ENCODE results near the gene SEL1L3.
"Not testable (repeated sequence)": the region's sequence is repeated elsewhere in the genome, so short reads cannot be mapped to it uniquely, and the experiment has no call there.

SEL1L3 gene

DNA sequence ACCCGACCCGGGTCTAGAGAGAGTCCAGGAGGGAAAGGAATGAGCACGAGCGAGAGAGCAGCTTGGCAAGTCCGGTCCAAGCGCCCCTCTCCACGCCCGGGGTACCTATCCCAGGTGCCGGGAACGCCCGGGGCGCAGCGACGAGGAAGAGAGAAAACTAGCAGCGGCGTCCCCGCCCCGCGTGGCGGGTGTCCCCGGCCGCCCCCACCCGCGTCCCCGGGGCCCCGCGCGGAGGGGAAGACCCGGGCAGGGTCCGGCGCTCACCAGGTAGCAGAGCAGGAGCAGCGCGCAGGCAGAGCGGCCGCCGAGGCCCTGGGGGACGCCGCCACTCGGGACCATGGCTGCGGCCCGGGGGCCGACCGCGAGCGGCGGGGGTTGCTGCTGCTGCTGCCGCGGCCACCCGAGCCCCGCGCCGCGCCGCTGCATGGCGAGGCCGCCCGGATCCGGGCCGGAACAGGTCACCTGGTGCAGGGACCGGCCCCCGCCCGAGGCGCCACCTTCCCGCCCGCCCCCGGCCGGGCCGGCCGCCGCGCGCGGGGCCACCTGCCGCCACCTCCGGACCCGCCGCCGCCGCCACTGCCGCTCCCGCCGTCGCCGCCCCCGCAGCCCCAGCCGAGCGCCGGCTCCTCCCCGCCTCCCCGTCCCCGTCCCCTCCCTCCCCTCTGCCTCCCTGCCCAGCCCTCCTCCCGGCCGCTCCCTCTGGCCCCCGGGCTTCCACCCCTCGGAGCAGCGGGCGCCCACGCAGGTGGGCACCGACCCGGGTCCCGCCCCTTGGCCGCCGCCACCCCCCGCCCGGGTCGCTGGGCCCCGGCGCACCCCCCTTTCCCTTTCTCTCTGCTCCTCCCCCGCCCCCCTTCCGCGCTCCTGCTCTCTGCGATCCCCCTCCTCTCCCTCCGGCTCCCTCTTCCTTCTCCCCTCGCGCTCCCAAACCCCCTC, at the start of gene SEL1L3:
SEL1L3 (minus strand) TSS at position 578 of the 936 bp plus-strand sequence; CDS start at position 426, 152 bp downstream.
- DNase-seq = peak; percentile 56 to 62

DNA sequence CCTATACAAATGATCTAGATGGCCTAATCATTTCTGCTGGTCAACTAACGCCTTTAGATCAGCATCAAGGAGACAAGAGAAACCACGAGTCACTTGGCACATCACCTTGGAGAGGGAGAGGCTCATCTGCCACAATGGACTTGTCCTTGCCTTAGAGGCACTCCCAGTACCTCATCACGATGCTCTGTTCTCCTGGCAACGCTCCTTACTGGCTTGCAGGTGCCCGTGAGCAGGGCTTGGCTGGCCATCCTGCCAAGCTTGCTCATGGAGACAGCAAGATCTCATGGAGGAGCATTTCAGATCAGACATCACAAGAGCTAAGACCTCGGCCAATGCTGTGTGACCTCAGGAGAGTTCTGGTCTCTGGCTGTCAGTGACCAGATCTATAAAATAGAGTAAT, 48.6 kb upstream of the SEL1L3 start:
- DNase-seq = no peak

DNA sequence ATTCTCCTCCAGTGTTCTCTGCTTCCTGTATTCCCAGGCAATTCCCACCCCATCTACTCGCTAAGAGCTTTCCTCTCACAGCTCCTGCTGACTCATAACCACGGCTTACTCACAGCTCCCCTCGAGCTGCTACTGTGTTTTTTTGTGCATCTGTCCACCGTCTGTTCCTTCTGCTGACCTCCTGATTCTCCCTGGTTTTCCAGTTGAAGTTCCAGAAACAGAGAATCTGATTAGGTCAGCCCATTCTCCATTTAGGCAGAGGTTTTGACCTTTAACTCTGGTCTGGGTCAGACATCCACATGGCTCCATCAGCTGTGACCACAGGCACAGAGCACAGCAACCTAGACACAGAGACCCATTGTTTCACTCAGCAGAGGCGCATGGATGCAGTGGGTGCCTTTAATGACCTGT, 45.7 kb upstream of the SEL1L3 start:
- no peak for DNase-seq

DNA sequence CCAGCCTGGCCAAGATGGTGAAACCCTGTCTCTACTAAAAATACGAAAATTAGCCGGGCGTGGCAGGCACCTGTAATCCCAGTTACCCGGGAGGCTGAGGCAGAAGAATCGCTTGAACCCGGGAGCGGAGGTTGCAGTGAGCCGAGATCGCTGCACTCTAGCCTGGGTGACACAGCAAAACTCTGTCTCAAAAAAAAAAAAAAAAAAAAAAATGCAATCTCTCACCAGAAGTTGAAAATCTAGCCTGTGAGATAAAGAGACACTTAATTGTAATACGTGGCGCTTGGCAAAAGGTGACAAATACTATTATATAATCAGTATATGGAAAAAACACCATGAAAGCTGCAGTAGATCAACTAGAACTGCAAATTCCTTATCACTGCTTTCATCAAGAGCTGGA, 43.3 kb upstream of the SEL1L3 start:
- DNase-seq = not testable (repeated sequence)

DNA sequence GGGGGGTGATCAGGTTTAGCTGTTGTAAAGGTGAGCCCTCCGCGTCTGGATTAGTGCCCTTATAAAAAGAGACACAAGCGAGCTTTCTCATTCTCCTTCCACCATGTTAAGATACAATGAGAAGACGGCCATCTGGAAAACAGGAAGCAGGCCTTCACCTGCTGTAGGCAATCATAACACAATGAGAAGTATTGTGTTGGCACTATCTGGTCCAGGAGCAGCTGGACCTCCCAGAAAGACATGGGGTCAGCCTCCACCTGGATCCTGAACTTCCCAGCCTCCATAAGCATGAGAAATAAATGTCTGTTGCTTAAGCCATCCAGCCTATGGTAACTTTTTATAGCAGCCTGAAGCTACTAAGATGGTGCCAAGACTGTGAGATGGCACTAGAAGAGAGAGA, 42.6 kb upstream of the SEL1L3 start:
- DNase-seq = no peak

DNA sequence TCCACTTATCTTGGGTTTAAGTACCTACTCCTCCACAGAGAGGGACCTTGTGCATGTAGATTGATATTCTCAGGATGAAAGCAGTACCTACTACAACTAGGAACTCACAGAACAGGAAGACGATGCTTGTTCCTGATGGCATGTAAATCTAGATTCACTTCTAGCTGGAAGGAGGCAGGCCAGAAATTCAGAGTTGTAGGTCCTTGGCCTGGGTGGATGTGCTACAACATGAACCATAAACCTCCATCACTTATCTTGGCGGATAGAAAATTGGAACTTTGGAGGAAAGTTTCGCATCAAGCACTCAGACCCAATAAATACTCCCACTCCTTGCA, 41.9 kb upstream of the SEL1L3 start:
- no peak for DNase-seq

DNA sequence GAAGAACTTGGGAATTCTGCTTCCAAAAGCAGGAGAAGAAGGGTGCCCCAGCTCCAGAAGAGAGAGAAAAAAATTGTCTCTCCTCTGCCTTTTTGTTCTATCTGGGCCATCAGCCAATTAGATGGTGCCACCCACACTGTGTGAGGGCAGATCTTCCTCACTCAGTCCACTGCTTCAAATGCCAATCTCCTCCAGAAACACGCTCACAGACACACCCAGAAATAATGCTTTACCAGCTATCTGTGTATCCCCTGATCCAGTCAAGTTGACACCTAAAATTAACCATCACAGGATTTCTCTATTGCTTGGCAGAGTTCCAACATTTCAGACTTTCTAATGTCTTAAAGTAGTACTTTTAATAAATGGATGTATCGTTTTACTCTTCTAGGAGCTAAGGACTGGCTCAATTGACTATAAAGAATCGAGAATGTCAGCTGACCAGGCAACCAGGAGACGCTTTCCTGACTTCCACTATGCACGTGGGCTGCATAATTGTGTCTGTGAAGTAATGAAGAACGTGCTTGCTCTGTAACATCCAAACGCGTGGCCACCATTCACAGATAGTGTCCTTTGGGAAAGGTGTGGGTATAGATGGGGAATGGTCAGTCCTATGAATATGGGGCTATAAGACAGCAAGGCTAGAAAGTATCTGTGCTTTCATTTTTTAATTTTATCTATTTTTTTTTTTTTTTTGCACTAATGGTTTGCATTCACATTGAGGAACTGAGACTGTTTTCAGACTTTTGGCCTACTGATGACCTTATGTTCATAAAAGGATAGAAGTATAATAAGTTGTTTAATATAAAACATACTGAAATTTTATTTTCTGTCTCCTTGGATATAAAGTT, 41.3 kb upstream of the SEL1L3 start:
- no peak for DNase-seq

DNA sequence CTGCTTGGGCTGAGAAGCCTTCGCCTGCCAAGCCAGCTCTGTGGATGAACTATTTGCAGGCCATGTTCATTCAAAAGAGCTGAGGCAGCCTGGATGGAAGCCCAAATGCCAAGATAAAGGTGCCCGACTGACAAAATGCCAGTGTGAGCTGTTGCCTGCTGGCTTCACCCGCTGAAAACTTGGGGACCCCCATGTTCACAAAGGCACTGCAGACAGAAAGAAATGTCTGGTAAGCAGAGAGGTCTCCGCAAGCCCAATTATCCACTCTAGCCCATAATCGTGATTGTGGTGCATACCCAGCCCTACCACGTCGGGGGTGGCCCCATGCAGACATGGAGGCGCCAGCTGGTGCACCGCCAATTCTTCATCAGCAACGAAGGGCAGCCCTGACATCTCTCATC, 38.2 kb upstream of the SEL1L3 start:
- no peak for DNase-seq

DNA sequence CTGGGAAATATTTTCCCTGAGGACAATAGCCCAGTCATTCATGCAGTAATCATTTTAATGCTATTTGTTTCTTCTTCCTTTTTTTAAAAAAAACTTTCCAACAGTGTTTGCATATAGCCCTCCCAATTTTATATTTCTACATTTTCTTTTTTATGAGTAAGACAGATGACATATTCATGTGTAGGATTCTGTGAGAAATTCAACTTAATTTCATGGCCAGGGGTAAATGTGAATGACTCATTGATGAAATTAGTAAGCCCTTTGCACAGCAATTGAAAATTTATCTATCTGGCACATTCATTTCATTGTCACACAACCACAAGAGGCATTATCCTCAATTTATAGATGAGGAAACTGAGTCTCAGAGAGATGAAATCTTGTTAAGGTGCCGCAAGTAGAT, 37.5 kb upstream of the SEL1L3 start:
- no peak for DNase-seq

DNA sequence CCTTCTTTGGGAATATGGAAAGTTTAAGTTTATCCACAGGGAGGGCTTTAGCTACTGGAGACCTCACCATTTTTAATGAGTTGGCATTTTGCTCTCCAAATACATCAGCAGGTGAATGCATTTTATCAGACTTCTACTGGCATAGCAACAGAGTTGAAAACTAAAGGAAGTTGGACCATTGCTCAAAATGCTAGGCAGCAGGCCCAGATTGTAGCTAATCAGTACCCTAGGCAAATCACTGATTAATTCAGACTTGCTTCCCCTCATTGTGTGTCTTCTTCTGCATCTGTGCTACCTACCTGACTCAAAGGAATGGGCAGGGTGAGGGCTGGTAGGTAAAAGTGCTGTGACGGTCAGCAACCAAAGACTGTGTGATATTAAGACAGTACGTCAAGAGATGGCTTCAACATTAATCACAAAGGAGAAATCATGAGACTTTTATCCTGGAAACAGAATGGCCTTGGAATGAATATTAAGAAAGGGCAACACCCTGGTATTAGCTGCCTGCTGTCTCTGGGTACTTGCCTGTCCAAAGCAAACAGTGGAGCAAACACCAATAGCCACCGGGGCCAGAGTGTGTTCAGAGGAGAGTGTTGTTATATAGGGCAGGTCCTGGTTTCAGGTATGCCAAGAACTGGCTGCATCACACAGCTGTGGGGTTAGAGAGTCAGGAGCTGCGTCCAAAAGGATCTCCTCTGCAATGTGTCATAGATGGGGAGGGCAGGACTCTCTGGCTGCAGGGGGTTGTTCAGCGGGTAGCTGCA, 34.2 kb upstream of the SEL1L3 start:
- no peak for DNase-seq

DNA sequence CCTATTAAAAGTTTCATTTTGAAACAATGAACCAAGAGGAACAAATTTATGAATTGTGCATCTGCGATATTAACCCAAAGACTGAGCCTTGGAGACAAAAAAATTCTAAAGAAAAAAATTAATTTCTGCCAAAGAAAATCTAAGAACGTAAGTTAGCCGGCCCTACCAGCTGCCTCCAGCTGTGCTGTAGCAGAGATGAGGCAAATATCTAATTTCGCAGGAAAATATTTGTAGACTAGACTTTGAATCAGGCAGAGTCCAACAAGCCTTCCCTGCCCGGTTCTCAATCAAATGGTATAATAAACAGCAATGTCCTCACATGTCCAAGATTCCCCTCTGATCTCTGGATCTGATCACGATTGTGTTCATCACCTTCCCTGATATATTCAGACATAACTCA, 30.0 kb upstream of the SEL1L3 start:
- DNase-seq = no peak

DNA sequence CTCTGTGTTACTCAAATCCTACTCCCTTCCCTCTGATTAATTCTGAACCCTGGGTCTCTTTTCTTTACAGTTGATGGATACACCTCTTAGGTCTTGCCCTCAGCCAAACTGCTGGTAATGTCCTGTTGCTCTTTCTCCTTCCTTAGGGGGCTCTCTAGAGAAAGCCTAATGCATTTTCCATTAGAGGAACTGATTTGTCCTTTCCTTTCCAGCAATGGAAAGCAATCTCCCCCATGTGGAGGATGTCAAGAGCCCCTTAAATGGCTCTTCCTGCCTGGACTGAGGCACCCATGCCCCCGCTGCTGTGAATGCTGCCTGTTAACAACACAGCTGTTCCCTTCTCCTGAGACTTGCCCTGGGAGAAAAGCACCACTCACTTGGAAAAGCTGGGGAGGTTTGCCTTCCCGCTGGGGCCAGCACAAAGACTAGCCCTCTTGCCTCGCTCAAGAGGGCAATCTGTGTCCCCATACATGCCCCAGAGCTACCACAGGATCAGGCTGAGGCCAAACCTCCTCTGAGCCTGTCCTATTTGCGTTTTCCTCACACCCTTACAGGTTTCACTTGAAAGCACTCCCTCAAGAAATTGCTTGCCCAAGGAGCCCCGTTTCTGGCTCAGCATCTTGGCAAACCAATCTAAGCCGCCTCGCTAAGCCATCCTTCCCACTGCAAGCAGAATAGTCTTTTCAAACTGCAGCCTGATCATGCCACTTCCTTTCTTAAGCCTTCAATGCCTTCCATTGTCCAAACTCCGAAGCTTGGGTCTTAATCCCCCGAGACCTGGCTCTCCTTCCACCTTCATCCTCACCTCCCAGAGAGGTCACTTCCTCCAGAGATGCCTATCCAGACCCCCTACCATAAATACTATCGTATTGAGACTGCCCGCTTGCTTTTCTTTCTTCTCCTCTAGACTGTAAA, 28.0 kb upstream of the SEL1L3 start:
- no peak for DNase-seq

DNA sequence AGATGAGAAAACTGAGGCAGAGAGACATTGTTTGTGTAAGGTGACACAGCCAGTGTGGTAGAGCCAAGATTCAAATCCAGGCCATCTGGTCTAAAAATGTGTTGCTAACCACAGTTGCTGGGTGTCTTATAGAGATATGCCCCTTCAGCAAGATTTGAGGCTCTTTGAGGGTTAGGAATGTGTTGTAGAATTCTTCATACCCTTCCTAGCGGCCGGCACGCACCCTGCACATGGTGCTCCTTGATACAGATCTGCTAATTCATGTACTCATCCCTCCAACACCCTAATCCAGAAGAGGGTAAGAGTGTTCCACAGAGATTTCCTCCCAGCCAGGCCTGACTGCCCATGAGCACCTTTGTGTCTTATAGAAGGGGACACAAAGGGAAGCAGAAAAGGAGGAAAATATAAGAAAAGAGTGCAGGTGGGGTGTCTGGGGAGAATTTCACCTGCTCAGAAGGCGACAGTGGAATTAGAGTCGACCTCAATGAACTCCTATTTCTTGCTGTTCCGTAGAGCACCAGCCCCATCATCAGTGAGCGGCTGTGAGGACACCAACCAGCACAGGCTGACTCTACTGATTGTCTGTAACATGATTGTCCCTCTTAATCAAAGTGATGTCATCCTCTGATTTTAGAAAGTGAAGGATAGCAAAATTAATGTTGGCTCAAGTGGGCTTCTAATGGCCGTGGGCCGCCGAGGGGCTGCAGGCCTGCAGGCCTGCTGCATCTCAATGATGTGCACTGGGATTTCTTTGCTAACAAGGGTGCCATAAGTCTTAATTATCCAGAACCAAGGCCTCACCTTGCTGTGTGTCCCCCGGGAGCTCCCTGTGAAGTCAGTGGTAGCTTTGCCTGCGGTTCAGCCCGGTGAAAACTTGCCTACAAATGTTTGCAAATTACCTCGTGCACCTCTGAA, 27.1 kb upstream of the SEL1L3 start:
- no peak for DNase-seq

DNA sequence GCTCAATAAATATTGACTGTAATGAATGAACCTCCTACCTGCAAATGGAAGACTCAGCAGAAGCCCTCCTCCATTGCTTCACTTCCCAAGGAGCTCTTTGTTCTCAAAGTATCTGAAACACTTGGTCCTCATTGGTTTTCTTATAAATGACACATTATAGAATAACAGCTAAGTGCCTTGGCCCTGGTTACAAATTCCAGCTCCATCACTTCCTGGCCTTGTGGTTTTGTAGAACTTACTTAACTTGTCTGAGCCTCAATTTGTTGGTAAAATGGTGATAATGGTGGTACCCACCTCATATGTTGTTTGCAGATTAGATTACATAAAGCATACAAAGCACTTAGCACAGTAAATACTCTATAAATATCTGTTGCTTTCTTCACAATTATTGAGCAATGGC, 26.0 kb upstream of the SEL1L3 start:
- DNase-seq = no peak

DNA sequence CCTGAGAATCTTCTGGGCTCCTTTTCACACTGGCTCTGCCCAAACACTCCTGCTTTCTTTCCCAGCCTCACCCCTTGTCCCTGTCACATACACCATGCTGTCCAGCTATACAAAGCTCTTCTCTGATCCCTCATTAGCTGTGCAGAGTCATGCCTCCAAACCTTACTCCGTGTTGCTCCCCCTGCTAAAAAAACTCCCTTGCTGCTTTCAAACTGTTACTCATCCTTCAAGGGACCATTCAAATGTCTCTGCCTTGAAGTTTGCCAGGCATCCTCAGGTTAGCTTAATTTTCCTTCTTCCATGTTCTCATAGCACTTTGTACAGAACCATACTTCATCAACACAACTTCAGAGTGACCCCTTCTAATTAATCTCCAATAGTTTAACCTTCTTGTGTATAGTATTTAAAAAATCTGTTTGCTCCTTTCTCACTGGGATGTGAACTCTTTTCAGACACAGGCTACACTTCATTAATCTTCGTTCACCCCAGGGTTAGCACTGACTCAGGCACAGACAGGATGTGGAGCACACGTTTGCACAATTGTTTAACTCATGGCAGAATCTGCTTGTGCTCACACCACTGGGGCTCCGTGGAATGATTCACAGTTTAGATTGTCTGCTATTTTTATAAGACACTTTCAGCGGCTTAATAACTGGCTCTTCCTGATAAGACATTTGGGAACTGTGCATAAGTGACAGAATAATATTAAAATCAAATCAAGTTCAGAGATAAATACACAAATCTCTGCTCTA, 21.4 kb upstream of the SEL1L3 start:
- no peak for DNase-seq

DNA sequence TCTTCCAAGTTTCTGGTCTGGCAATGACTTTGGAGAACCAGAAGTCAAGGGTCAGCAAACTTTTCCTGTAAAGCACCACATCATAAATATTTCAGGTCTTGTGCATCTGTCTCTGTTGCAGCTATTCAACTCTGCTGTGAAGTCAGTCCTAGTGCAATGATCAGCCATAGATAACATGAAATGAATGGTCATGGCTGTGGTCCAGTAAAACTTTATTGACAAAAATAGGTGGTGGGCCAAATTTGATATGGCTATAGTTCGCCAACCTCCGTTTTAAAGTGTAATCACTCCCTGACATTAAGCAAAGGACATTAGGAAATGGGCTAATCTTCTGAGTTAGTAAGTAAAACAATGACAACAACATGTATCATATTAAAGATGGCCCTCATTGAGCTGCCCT, 20.8 kb upstream of the SEL1L3 start:
- no peak for DNase-seq

DNA sequence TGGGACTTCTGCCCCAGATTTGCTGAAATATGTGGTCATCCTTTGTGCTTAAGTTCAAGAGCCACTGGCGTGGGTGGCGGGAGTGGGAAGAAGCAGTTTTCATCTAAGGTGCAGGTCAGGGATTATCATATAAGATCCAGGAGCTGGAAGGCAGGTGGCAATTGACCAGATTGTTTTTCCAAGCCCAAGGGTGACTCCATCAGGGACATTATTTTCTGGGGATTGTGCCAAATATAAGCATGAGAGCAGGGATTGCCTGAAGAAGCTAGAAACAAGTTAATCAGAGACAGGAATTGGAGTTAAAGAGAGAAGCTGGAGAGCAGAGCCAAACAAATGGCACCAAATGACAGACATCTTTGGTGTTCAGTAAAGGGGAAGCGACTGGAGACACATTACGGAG, 19.4 kb upstream of the SEL1L3 start:
- DNase-seq = no peak

DNA sequence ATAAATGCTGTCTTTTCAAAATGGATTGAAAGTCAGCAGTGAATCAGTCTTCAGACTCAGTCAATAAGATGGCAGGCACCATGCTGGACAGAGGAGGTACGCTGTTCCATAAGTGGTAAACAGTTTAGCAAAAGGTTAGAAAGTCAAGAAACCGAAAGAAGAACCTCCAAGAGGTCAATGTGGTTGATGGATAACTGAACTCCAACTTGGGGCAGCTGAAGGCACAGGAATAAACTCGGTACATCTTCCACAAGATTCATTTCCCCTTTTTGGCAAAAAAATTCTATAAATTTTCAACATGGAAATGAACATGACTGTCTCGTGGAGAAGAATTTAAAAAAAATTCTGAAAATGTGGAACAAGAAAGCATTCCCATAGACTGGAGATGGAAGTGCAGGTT, 18.4 kb upstream of the SEL1L3 start:
- DNase-seq = no peak

DNA sequence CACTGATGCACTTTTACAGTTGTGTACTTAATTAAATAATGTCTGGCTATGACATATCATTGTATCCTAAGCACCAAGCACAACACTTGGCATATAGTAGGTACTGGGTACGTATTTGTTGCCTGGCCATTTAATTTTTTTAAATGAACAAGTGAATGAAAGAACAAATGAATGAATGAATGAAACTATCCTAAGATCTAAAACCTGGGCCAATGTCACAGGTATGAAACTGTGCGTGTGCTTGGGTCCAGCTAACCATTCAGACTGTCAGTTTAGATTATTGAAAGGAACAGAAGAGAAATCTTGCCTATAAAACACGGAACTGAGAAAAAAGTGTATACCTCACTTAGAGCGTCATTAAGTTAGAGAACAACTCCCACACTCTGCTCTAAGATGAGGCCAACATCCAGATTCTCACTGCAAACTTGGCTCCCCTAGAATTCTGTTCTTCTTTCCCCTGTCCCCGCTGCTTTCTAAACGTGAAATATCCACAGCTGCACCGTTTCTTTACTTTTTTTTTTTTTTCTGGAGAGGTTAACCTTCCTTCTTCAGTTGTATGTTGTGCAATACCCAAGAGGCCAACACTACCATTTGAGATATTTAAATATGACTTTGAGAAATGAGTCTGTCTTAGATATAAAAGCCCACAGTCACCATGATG, 17.3 kb upstream of the SEL1L3 start:
- DNase-seq = no peak

DNA sequence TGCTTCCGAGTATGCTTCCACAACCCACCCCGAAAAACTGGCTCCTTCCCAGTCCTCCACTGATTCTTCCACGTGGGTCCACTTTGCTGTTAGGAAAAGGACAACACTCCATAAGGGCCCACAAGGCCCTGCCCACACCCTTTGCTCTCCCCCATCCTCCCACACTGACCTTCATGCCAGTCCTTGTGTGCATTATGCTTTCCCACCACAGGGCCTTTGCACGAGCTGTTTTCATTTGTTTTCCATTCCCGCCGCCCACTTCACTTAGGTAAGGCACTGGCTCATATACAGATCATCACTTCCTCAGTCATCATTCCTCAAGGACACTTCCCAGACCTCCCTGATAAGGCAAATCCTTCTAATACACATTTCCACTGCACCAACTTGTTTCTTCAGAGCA, 16.8 kb upstream of the SEL1L3 start:
- DNase-seq = no peak

All from activated CD4-positive, alpha-beta T cell treated with anti-CD3 and anti-CD28 coated beads for 4 hours (primary cell).